HG03064 (cell line): ENCODE measurements around the gene AGO1.
"Not testable (repeated sequence)": the region's sequence is repeated elsewhere in the genome, so short reads cannot be mapped to it uniquely, and the experiment has no call there.

ENCODE experiments used
- ATAC-seq: cut with Tn5 transposase; IDR thresholded peaks from one replicate; pipeline ENCODE4 v1.9.1; 2021; ENCODE audit warnings: low read depth; ENCODE audit not compliant: unreplicated experiment

The AGO1 gene

GRCh38 chr1:35866991-35867390 is 16.0 kb upstream of the AGO1 start:
- no peak for ATAC-seq

GRCh38 chr1:35869245-35869950 is 13.6 kb upstream of the AGO1 start:
- ATAC-seq: not testable (repeated sequence)

GRCh38 chr1:35870651-35871309 is 12.2 kb upstream of the AGO1 start:
- no peak for ATAC-seq

- no peak for ATAC-seq
Measured at GRCh38 chr1:35873243-35873750, 9.7 kb upstream of the AGO1 start.

GRCh38 chr1:35874115-35874514 is 8.9 kb upstream of the AGO1 start:
- ATAC-seq: not testable (repeated sequence)

GRCh38 chr1:35876988-35877387 is 6.0 kb upstream of the AGO1 start:
- no peak for ATAC-seq

- no peak for ATAC-seq
Measured at GRCh38 chr1:35881850-35882273, 1.1 kb upstream of the AGO1 start.

GRCh38 chr1:35882586-35882944 is 444 bp upstream of the AGO1 start:
- peak; percentile 1 for ATAC-seq

GRCh38 chr1:35883635-35884101 is 659 bp downstream of the AGO1 start:
- no peak for ATAC-seq

GRCh38 chr1:35884934-35885333 is 1.9 kb downstream of the AGO1 start:
- ATAC-seq: no peak

- ATAC-seq: no peak
Measured at GRCh38 chr1:35885961-35886558, 3.1 kb downstream of the AGO1 start.

GRCh38 chr1:35886577-35887431 is 3.8 kb downstream of the AGO1 start:
- ATAC-seq: no peak

GRCh38 chr1:35887508-35887907 is 4.5 kb downstream of the AGO1 start:
- ATAC-seq: no peak

- ATAC-seq: no peak
Measured at GRCh38 chr1:35888255-35888654, 5.2 kb downstream of the AGO1 start.

- not testable (repeated sequence) for ATAC-seq
Measured at GRCh38 chr1:35888981-35889380, 6.0 kb downstream of the AGO1 start.

- ATAC-seq: no peak
Measured at GRCh38 chr1:35893051-35893879, 10.3 kb downstream of the AGO1 start.

GRCh38 chr1:35894183-35894582 is 11.2 kb downstream of the AGO1 start:
- ATAC-seq: no peak

GRCh38 chr1:35894656-35895055 is 11.6 kb downstream of the AGO1 start:
- ATAC-seq: no peak

GRCh38 chr1:35899941-35900340 is 16.9 kb downstream of the AGO1 start:
- no peak for ATAC-seq

GRCh38 chr1:35901235-35901634 is 18.2 kb downstream of the AGO1 start:
- ATAC-seq: no peak
